HT-29 (cell line): ENCODE results near the gene PCYT1B. TPM values are rescaled to one million over a fixed set of nuclear protein-coding genes. Genes with fewer than 3 reads are reported as not detected.
"Not testable (repeated sequence)": the region's sequence is repeated elsewhere in the genome, so short reads cannot be mapped to it uniquely, and the experiment has no call there.

Experiments used
- DNase-seq: peaks from one replicate; pipeline ENCODE4 v3.0.0-alpha.2; 2015; ENCODE audit warnings: low spot score
- total RNA-seq: library from RNA; depleted of rRNA; stranded (reverse); fragments of >200 nt; shearing (Covaris generic); gene quantifications from 2 replicates; pipeline ENCODE4 v1.2.3, GENCODE V29; 2014; rRNA removed

PCYT1B gene
- total RNA-seq = not detected in 2 replicates

DNA sequence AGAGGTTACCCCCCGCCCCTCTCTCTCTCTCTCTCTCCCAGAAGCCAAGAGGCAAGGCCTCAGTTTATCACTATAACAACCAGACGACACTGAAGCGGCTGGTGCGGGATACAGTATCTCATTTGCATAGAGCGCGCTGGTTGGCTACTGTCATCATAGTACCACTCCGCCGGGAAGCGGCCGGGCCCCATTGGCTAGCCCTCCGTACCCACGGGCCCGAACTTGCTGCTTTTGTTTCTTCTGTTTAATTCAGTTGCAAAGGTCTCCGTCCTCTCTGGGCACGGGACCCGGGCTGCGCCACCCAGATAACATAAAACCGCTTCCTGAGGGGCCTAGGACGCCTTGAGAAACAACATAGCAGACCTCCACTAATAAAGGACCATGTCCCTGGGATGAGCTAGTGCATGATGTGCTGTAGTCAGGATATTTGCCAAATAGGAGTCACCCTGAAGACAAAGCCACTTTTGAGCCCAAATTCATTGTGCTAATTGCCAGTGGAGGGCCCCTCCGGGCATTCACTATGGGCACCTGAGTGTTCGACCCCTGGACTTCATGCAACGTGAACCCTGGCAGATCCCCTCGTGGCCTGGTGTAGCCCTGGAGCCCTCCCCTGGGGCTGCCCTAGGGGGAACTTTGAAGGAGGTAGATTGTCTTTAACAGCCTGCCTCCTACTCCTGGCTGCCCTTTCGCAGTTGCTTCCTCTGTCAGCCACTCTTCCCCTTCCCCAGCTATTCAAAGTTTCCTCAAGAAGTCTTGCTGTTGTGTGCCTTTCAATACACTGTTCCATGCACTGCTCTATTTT, at the start of gene PCYT1B:
TSS of gene PCYT1B (minus strand) at position 91 of the 802 bp plus-strand sequence. CDS start 242 bp downstream, outside the sequence.
- DNase-seq = no peak

DNA sequence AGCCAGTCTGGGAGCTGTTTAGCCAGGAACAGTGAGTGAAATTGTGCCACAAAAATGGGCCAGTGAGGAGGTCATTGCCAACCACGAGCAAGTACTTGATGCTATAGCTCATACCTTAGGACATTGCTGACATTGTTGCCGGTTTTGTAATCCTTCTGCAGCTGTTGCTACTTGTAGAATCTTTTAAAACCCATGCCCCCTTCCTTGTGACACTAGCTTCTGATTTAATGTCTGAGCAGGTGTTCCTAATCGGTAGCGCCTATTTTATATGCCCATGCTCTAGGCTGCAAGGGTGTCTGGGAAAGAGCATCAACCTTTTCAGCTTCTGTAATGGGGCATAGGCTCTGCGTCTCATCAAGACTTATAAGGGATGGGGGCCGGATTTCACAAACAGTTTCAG, 49.1 kb upstream of the PCYT1B start:
- no peak for DNase-seq

GRCh38 chrX:24694825-24695224, 47.7 kb upstream of the PCYT1B start:
- DNase-seq = no peak

DNA sequence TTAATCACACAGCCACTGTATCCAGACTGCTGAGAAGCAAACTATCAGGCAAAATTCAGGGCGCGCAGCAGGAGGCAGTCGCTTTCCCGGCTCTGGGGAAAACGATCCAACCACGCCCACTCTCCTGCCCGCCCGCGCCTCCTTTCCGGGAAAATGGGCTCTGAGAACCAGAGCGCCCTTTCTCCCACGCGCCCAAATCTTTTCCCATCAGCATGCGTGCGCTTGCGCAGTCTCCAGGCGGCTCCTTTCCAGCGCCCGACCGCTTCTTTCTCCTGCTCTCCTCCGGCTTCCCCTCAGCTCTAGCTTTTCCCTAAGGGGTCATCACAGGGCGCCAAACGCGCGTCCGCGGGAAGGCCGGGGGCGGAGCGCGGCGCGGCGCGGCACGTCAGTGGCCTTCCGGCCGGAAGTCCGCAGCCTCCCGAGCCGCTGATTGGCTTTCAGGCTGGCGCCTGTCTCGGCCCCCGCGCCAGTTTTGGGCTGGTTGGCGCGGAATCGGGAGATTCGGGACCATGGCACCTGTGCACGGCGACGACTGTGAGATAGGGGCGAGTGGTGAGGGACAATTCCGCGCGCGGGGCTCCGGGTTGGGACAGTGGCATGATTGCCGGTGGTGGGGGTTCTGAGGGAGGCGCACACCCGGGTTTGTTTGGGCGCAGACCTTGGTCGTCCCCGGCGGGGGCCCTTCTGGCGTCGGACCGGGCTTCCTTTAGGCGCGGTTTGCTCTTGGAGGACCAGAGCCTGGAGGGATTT, 46.5 kb upstream of the PCYT1B start, which contains the start of gene POLA1:
TSS of gene POLA1 (plus strand) at position 466 of the 750 bp plus-strand sequence. CDS start at position 510, 44 bp downstream.
- peak; percentile 84 for DNase-seq

- DNase-seq = no peak
Measured at GRCh38 chrX:24692305-24692704, 45.2 kb upstream of the PCYT1B start.

DNA sequence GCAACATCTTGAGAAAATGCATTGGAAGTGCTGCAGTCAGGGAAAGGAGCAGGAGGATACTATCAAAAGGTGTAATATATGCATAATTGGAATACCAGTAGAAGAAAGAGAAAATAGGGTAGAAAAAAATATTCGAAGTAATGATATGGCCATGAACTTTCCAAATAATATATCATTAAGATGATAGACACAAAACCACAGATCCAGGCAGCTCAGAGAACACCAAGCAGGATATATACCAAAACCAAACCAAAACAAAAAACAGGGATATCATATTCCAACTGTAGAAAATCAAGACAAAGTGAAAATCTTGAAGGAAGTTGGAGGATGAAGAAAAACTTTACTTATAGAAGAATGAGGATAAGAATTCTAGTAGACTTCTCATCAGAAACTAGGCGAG, 36.9 kb upstream of the PCYT1B start:
- DNase-seq = no peak

- no peak for DNase-seq
Measured at GRCh38 chrX:24682739-24683432, 35.7 kb upstream of the PCYT1B start.

- DNase-seq = no peak
Measured at GRCh38 chrX:24676403-24677024, 29.4 kb upstream of the PCYT1B start.

- no peak for DNase-seq
Measured at GRCh38 chrX:24673424-24673823, 26.3 kb upstream of the PCYT1B start.

DNA sequence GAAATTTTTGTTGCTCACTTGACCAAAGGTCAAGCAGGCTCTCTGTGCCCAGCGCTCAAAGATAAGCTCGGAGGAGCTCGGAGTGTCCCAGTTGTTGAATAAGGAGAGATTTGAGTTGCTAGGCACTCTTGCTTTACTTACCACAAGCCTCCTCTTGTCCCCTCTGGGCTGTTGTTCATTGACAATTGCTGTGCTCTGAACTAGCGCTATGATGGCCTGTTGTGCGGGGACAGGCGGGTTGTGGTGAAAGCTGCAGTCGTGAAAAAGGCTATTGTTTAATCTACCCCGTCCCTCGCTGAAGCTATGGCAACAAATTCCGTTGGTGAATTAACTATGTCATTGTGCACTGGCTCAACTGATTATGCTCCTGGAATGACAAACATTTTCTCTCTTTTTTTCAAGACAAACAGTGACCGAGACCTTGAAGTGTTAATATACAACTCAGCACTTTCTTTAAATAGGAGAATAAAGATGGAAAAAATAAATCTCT, 25.6 kb upstream of the PCYT1B start:
- DNase-seq = no peak

GRCh38 chrX:24668111-24668510, 21.0 kb upstream of the PCYT1B start:
- no peak for DNase-seq

GRCh38 chrX:24662352-24662751, 15.2 kb upstream of the PCYT1B start:
- DNase-seq = no peak

- DNase-seq = no peak
Measured at GRCh38 chrX:24661292-24661691, 14.1 kb upstream of the PCYT1B start.

- DNase-seq = no peak
Measured at GRCh38 chrX:24659646-24660045, 12.5 kb upstream of the PCYT1B start.

- DNase-seq = no peak
Measured at GRCh38 chrX:24659106-24659505, 12.0 kb upstream of the PCYT1B start.

DNA sequence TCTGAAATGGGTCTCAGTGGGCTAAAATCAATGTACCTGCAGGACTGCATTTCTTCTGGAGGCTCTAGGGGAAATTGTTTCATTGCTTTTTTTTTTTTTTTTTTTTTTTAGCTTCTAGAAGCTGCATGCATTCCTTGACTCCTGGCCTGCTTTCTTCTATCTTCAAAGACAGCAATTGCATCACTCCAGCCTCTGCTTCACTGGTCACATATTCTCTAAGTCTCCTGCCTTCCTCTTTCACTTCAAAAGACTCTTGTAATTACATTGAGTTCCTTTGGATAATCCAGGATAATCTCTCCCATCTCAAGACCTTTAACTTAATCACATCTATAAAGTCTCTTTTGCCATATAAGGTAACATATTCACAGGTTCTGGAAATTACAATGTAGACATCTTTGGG, 11.3 kb upstream of the PCYT1B start:
- no peak for DNase-seq

DNA sequence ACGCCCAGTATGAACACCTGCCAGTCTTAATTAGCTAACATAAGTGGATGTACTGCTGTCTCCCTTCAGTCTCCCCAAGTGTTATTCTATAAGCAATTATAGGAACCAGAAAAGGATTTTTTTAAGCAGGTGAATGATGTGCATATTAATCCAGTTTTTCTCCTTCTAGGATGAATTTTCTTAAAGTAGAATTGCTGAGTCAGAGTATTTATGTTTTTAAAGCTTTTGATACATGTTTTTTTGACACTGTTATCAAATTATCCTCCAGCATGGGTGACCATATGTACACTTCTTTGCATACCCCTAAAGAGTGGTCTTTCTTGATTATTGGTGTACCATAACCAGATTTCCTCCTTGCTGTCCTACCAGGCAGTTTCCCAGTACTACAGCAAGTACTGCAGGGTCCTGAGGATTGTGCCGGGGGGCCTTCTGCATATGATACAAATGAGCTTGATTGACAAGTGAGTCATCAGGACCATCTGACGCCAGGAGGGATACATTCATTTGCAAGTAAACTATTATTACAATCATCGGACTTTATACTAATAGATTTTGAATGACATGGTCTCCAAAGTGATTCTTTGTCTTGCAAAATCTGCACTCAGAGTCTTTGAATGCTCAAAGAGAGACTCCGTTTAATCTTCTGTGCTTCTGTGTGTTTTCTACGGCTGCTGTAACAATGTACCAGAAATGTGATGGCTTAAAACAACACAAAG, 10.7 kb upstream of the PCYT1B start:
- DNase-seq = no peak

GRCh38 chrX:24655679-24656078, 8.5 kb upstream of the PCYT1B start:
- not testable (repeated sequence) for DNase-seq

DNA sequence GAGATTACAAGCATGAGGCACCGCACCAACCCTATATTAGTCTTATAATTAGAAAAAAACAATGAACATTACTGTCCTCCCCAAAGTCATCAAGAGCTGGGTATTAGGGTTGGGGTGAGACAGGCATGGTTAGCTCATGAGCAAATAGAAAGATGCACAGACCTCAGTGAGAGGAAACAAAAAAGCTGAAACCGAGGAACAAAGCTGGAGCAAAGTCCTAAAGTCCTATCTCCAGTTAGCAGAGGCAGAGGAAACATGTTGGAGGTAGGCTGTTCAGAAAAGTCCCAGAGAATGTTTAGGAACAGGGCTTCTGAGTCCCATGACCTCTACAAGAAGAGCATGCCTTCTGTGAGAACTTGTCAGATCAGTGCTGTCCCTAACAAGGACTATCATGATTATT, 4.6 kb upstream of the PCYT1B start:
- no peak for DNase-seq

GRCh38 chrX:24648495-24648894, 1.3 kb upstream of the PCYT1B start:
- DNase-seq = no peak

DNA sequence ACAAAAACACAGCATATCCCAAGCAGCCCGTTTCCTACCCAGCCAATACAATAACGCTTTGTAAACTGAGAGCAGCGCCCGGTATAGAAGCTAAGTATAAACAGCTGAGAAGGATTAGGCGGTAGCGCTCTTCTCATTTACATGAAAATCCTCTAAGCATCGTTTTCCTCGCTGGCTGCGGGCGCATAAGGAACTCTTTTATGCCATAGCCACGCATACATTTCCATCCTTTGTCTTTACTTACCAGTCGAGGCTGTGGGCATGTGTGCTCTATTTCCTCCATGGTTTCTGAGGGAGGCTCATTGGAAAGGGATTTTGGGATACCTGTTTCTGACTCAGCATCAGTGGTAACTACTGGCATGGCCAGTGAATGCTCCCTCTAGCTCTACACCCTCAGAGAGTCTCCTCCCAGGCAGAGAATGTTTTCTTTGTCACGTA, 383 bp downstream of the PCYT1B start:
- no peak for DNase-seq
